Astrocyte of the hippocampus (primary cell): ENCODE measurements around the gene NOSIP.

Experiments
- DNase-seq: peaks from one replicate; pipeline ENCODE4 v3.0.0; 2011; ENCODE audit warnings: low read depth, low spot score

The NOSIP gene

DNA sequence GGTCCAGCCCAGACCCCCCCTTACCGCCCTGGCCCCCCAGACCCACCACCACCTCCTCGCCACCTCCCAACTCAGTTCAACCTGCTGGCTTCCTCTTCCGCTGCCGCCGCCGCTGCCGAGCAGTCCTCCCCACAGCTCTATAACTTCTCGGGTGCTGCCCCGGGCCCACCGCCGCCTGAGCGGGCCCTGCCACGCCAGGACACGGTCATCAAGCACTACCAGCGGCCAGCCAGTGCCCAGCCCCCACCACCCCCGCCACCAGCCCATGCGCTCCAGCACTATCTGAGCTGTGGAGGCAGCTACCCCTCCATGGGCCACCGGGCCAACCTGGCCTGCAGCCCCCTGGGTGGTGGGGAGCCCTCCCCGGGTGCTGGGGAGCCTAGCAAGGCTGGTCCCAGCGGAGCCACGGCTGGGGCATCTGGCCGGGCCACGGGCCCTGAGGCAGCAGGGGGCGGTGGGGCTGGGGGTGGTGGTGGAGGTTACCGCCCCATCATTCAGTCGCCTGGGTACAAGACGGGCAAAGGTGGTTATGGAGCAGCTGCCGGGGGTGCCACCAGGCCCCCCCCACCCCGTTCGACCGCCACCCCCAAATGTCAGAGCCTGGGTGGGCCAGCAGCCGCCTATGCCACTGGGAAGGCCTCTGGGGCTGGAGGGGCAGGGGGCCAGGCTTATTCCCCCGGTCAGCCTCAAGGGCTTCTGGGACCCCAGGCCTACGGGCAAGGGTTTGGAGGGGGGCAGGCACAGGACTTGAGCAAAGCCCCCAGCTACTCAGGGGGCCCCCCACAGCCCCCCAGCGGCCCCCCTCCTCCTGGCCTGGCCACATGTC lies 14.8 kb upstream of the NOSIP start:
- no peak for DNase-seq

- no peak for DNase-seq
Observed at GRCh38 chr19:49594157-49594992, 14.0 kb upstream of the NOSIP start.

- DNase-seq: peak; percentile 97
Observed at GRCh38 chr19:49593233-49594113, 13.1 kb upstream of the NOSIP start.

GRCh38 chr19:49592486-49593232 lies 12.3 kb upstream of the NOSIP start:
- peak; percentile 33 for DNase-seq

DNA sequence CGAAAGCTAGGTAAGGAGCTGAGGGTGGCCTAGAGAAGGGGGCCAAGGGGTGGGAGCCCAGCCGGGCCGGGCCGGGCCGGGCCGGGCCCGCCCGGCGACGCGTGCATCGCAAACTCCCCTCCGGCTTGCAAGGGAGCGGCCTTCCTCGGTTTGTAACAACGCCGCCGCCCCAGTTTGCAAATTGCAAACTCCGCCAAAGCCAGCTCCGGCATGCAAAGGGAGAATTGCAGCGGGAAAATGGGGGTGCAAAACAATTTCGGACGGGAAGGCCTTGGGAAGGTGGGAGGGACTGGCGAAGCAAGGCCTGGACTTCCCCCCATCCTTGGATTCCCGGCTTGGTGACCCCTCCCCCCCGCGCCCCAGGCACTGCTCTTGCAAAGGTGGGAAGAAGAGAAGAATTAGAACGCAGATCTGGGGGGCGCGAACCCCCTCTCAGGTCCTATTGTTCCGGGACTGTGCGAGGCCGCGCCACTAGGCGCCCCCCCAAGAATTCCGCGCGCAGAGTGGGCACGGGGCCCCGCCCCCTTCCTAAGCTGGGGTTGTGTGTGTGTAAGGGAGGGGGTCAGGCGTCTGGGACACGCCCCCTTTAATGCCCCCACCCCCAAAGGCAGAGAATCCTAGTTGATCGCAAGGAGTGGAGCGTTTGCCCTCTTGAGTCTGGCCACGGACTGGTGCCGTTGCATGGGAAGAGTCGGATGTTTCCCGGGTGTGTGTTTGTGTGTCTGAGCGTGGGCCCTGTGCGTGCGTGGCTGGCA lies 11.6 kb upstream of the NOSIP start:
- peak; percentile 59 for DNase-seq

DNA sequence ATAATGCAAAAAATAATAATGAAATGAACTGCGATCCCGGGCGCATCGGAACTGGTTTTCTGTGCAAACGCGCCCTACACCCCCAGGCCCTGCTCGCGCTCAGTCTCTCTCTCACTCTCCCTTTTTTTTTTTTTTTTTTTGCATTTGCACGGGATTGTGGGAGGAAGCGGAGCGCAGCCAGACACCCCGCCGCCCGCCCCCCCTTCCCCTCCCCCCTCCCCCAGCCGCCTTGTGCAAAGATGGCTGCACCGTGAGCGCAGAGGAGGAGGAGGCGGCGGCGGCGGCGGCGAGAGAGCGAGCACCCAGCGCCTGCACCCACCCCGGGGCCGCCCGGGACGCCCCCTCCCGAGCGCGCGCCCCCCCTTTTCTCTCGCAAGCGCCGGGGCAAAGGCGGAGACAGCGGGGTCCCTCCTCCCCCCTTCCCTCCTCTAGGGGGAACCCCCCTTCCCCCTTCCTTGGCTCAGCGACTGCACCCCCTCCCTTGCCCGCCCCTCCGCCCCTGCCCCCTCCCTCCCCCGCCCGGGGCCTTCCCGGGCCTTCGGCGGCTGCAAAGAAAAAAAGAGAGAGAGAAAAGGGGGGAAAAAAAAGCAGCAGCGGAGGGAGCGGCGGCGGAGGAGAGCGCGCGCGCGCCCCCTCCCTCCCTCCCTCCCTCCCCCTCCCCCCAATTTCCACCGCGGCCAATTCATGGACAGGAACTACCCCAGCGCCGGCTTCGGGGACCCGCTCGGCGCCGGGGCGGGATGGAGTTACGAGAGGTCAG lies 10.8 kb upstream of the NOSIP start, which contains the start of gene PRR12:
Gene PRR12, plus strand, starts transcription at position 212 of the 760 bp plus-strand sequence. Its CDS starts 473 bp downstream, at position 685.
- DNase-seq: peak; percentile 79

GRCh38 chr19:49590071-49590970 lies 10.0 kb upstream of the NOSIP start:
- DNase-seq: peak; percentile 97

DNA sequence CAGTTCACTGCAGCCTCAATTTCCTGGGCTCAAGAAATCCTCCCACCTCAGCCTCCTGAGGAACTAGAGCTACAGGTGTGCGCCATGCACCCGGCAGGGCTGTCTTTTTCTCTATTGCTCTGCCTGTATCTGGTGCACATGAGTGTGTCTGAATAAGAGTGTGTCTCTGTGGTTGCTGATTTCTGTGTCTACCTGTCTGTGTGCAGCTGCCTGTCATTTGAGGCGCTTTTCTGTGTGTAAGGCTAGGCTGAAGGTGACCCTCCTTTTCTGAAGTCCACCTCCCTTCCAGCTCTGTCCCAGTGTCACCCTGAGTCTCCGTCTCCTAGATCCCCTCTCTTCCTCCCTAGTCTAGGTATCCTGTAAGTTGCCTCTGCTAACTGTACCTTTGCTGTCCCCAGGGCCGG lies 9.1 kb upstream of the NOSIP start:
- no peak for DNase-seq

DNA sequence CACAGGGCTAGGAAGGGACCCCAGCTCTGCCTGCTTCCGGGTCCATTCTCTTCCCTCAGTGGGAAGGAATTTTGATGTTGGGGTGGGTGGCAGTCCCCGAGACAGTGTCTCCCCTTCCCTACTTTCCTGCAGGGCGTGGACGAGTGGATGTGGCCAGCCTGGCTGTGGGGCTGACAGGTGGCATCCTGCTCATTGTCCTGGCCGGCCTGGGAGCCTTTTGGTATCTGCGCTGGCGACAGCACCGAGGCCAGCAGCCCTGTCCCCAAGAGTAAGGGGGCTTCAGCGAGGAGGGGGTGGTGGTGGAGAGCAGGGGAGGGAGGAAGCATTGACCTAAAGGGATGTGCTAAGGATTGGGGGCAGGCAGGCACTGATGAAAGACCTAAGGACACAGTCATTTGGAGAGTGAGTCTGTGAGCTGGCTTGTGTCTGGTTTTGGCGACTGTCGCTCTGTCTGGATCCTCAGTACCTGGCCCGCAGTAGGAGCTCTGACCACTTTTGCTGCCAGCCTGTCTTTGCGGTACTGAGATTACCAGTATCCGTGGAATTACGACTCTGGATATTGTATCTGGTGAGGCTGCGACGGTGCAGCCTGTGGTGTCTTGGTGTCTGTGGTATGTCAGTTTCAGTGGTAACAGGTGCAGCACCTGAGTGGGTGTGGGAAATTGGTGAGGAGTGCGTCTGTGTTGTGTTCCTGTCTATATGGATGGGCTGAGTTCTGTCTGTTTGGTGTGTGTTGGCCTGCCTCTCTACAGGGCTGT lies 8.2 kb upstream of the NOSIP start:
- no peak for DNase-seq

GRCh38 chr19:49587227-49587626 lies 6.9 kb upstream of the NOSIP start:
- no peak for DNase-seq

GRCh38 chr19:49585023-49585422 lies 4.7 kb upstream of the NOSIP start:
- no peak for DNase-seq

GRCh38 chr19:49583239-49583638 lies 2.9 kb upstream of the NOSIP start:
- DNase-seq: no peak

DNA sequence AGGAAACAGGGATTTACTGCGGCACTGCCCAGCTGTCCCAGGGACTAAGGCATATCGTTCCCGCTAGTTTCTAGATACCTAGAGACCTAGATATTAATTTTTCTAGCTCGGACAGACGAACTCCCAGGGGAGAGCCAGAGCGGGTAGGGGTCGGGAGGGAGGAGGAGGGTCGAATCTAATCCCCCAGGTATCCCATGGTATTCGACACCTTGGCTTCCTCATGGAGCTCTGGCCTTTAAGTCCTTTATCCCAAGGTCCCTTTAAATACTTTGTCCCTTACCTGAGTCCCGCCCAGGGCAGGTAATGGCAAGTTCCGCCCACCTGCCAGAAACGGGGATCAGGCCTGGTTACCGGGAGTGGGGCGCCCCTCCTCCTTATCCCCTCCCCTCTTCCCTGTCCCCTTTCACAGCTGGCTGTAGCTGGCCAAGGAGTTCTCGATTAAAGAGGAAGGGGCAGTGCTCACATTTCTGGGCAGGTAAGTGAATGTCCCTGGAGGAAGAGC lies 702 bp upstream of the NOSIP start, which contains the start of gene PRRG2:
Gene PRRG2, plus strand, starts transcription at position 310 of the 502 bp plus-strand sequence. CDS start 1,904 bp downstream, outside the sequence.
- no peak for DNase-seq

GRCh38 chr19:49579947-49580263 lies 451 bp downstream of the NOSIP start:
- DNase-seq: no peak

DNA sequence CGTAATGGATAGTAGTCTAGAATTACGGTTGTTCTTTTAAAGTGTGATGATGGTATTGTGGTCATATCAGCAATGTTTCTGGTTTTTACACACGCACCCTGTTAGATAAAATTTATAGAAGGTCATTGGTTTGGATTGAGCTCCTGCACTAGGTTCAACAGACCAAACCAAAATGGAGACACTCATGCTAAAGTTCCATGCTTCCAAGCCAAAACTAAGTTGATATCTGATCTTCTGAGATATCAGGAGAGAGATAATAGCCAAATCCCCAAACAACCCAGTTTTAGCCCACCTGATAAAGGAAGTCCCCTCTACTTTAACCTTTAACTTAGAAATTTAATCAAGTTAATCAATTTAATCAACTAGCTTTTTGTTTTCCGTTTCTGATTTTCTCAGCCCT lies 1.2 kb downstream of the NOSIP start:
- no peak for DNase-seq

GRCh38 chr19:49574206-49574755 lies 6.1 kb downstream of the NOSIP start:
- DNase-seq: no peak

DNA sequence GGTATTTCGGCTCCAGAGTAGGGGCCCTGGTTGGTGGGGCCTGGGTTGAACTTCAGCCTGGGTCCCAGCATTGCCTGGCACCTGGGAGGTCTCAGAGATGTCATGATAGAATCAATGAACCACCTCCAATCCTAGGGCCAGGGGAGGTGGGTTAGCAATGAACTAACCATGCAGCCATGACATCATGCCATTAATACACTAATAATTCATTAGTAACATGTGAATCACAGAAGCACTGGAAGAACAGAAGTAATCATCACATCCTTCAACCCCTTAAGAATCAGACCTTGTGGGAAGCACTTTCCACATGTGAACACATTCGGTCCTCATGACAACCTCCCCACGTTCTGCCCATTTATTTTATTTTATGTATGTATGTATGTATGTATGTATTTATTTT lies 6.9 kb downstream of the NOSIP start:
- DNase-seq: no peak
